H7 (cell line): ENCODE results near the gene ANKRD37. TPM values are rescaled to one million over a fixed set of nuclear protein-coding genes. Genes with fewer than 3 reads are reported as not detected.

Experiments used
- DNase-seq: peaks from one replicate; pipeline ENCODE4 v3.0.0; 2012
- H3K27me3 ChIP-seq: 2 replicates; pipeline ENCODE4 v1.6.0; 2011; ENCODE audit warnings: mild to moderate bottlenecking, low read length; ENCODE audit not compliant: control insufficient read depth, insufficient read depth
- H3K36me3 ChIP-seq: replicated peaks from 2 replicates; pipeline ENCODE4 v1.5.1; 2011; ENCODE audit warnings: low read length; ENCODE audit not compliant: control insufficient read depth, insufficient read depth
- H3K4me3 ChIP-seq: 2 replicates; pipeline ENCODE4 v1.5.1; 2011; ENCODE audit warnings: low read depth, mild to moderate bottlenecking, control low read depth, low read length, moderate library complexity; ENCODE audit not compliant: insufficient read depth
- total RNA-seq: library from RNA; depleted of rRNA; stranded (reverse); fragments of >200 nt; shearing (Covaris generic); gene quantifications from 2 replicates; pipeline ENCODE4 v1.2.3, GENCODE V29; 2014

Gene ANKRD37
- total RNA-seq, 1 experiment from 2014 or later = 0.24 TPM

- Histone ChIP-seq H3K36me3 (no peaks in the 10 kb centered on the region), H3K27me3 (peaks cover 7% of the 10 kb centered on the region; the same call in 1 of the 2 replicates), H3K4me3 (no peak overlapping the region)
- no peak for DNase-seq
Observed at GRCh38 chr4:185390941-185391340, 5.7 kb upstream of the ANKRD37 start.

GRCh38 chr4:185392156-185392555, 4.5 kb upstream of the ANKRD37 start:
- Histone ChIP-seq H3K27me3 (peaks cover 9% of the 10 kb centered on the region; the same call in 1 of the 2 replicates), H3K36me3 (no peaks in the 10 kb centered on the region), H3K4me3 (no peak overlapping the region)
- no peak for DNase-seq

DNA sequence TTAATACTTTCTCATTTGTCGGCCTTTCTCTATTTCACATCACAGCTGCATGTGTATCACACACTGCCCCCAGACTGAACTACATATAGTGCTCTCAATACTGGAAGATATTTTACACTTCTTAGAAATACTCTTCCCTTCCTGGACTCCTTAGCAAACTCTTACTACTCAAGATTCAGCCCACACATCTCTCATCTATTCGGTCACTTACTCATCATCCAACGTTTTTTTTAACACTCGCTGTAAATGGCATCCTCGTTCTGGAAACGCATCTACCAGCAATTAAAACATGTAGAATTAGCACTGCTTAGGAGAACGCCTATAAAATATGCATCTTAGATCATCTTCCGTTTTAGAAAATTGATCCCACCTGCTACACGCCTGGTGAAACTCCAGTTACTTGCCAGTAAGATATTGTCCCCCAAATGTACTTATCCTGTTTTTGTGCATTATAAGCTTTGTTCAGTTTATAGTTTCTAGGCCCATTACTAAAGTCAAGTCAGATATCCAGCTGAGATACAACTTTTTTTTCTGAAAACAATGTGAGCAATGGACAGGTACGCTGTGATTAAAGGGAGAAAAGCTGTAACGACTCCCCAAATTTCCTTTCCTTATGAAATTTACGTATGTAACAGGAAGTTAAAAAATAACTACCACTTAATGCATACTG, 1.9 kb upstream of the ANKRD37 start:
- Histone ChIP-seq H3K36me3 (no peaks in the 10 kb centered on the region), H3K4me3 (no peak overlapping the region), H3K27me3 (peaks cover 9% of the 10 kb centered on the region; the same call in 1 of the 2 replicates)
- no peak for DNase-seq

DNA sequence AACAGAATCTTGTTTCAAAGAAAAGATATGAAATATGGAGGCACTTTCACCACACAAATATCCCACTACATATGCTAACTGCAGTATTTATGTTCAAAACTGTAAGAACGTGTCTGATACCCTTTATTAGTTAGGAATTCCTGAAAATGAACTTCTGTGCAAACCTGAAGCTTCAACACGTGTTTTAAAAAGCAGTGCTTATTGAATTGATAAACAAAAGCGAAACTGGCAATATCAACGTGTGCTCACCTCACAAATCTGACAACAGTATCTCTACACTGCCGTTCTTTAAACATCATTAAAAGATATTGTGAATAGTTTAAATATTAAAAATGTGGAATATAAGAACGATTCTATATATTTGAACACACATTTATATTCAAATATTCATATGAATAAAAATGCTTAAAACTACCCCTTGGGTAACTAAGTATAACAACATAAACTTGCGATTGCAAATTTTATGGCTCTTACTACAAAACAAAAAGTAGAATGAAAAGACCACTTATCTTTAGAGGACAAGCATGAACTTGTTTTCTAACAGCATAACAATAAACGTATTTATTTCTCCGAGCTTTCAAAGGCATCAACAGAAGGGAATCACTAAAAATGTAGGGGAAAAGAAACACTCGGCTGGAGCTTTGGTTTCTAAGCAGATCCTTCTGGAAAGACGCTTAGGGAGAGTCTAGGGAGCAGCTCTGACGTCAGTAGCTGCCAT, 1.2 kb upstream of the ANKRD37 start, which contains the start of gene LRP2BP:
TSS of gene LRP2BP (minus strand) at position 687 of the 718 bp plus-strand sequence. CDS start 17,738 bp downstream, outside the sequence.
- H3K27me3 ChIP-seq = peaks cover 9% of the 10 kb centered on the region; the same call in 1 of the 2 replicates
- H3K36me3 ChIP-seq = no peaks in the 10 kb centered on the region
- H3K4me3 ChIP-seq = peak within 1 kb of the TSS; percentile 70
- no peak for DNase-seq

- DNase-seq = peak; percentile 98
- peaks cover 9% of the 10 kb centered on the region; the same call in 1 of the 2 replicates for H3K27me3 ChIP-seq
- peak overlapping the region; percentile 70 for H3K4me3 ChIP-seq
- H3K36me3 ChIP-seq = no peaks in the 10 kb centered on the region
Observed at GRCh38 chr4:185395956-185396723, 501 bp upstream of the ANKRD37 start.

- no peak for DNase-seq
- H3K4me3 ChIP-seq = no peak overlapping the region
- H3K27me3 ChIP-seq = peaks cover 9% of the 10 kb centered on the region; the same call in 1 of the 2 replicates
- peaks cover 2% of the 10 kb centered on the region; the same call in 1 of the 2 replicates for H3K36me3 ChIP-seq
Observed at GRCh38 chr4:185398618-185399017, 2.0 kb downstream of the ANKRD37 start.

DNA sequence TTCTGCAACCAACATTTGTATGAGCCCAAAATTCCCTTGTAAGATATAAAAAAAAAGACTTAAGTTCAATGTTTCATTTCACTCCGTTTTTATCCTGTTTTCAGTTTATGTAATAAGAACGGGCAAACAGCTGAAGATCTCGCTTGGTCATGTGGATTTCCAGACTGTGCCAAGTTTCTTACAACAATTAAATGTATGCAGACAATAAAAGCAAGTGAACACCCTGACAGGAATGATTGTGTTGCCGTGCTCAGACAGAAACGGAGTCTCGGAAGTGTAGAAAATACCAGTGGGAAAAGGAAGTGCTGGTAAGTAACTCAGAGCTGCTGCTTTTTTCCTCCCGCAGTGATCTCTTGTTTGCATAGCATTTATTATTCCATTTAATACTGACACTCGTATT, 2.8 kb downstream of the ANKRD37 start:
- H3K4me3 ChIP-seq = no peak overlapping the region

GRCh38 chr4:185404031-185404430, 7.4 kb downstream of the ANKRD37 start:
- Histone ChIP-seq H3K4me3 (no peak overlapping the region), H3K27me3 (no peaks in the 10 kb centered on the region), H3K36me3 (peaks cover 2% of the 10 kb centered on the region; the same call in 1 of the 2 replicates)
- no peak for DNase-seq

More for the DNA sequence above, 2.8 kb downstream of the ANKRD37 start:
- DNase-seq = no peak
- Histone ChIP-seq H3K27me3 (peaks cover 9% of the 10 kb centered on the region; the same call in 1 of the 2 replicates), H3K36me3 (peaks cover 2% of the 10 kb centered on the region; the same call in 1 of the 2 replicates)

DNA sequence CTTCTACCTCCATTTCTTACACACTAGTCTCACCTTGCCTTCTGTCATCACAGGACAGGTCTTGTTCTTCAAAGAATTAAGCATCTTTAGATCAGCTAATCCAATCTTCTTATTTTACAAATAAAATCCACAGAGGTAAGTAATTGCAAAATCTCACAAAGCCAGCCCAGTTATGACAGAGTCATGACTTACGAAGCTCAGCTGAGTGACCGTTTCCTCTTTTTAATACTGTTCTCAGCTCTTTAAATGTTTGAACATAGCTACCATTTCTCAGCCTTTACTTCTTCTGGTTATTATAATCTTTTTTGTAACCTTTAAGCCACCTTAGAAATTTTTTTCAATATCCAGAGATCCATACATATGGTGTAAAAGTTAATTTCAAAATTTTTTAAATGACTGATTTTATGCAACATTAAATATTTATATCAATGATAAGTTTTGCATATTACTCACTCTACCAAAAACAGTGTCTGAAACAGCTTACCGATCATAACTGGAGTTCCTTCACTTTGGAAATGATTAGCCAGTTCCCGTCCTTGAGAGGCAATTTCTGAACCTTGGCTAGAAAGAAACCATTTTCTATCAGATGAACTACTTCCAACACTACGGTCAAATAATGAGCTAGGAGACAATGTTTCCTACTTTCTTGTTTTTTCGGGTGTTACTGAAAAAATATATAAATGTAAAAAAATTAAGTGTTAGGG, 8.8 kb downstream of the ANKRD37 start:
- no peaks in the 10 kb centered on the region for H3K27me3 ChIP-seq
- no peak for DNase-seq
- H3K4me3 ChIP-seq = no peak overlapping the region
- H3K36me3 ChIP-seq = peaks cover 4% of the 10 kb centered on the region

DNA sequence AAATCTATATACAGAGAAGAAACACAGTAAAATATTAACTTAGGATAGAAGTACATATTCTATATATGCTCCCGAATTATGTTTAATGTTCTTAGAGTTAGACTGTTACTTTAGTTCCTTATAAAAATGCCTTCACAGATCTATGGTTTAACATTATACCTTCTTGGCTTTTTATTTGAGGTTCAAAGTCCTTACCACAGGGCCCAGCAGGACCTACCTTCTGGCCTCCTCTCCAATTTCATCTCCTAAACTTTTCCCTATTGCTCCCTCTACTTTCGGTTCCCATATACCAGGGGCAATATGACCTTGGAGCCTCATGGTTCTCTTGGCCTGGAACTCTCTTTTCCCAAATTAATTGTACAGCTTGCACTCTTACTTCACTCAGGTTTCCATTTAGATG, 11.8 kb downstream of the ANKRD37 start:
- Histone ChIP-seq H3K36me3 (peaks cover 4% of the 10 kb centered on the region), H3K27me3 (no peaks in the 10 kb centered on the region), H3K4me3 (no peak overlapping the region)
- no peak for DNase-seq

GRCh38 chr4:185411849-185412248, 15.2 kb downstream of the ANKRD37 start:
- Histone ChIP-seq H3K36me3 (peaks cover 4% of the 10 kb centered on the region), H3K27me3 (no peaks in the 10 kb centered on the region), H3K4me3 (no peak overlapping the region)
- DNase-seq = no peak

DNA sequence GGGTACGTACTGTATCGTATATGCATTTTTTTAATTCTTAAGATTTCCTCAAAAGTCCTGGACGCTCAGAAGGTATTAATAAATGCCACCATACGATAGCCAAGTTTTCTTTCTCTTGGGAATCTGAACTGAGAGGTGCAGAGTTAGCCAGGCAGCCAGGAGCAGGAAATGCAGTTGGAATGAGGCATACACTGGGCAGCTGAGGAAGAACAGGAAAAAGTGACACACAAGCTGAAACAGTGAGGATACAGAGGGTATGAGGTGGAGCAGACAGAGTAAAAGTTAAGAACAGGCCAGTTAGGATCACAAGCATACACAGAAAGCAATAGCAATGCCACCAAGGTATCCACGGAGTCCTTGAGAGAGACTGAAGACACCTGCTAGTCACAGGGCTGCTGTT, 15.8 kb downstream of the ANKRD37 start:
- no peak overlapping the region for H3K4me3 ChIP-seq
- no peaks in the 10 kb centered on the region for H3K27me3 ChIP-seq
- no peak for DNase-seq
- H3K36me3 ChIP-seq = peaks cover 4% of the 10 kb centered on the region

- Histone ChIP-seq H3K4me3 (no peak overlapping the region), H3K36me3 (peaks cover 2% of the 10 kb centered on the region), H3K27me3 (no peaks in the 10 kb centered on the region)
- DNase-seq = no peak
Observed at GRCh38 chr4:185416955-185417354, 20.3 kb downstream of the ANKRD37 start.
